Smooth muscle cell (in vitro differentiated cells): ENCODE data around the gene DPM2. TPM values are rescaled to one million over a fixed set of nuclear protein-coding genes. Genes with fewer than 3 reads are reported as not detected.

Source experiments
- DNase-seq: peaks from one replicate; lab custom pipeline; 2025; ENCODE audit not compliant: unreplicated experiment; lab: John Stamatoyannopoulos, UW
- H2AFZ ChIP-seq: fragments of 200-600 bp; sonication (generic); 2 replicates; pipeline ENCODE4 v1.6.0; 2016; ENCODE audit warnings: antibody characterized with exemption, low read depth, mild to moderate bottlenecking
- H3F3A ChIP-seq: fragments of 200-600 bp; sonication (generic); 2 replicates; pipeline ENCODE4 v1.6.0; 2017; ENCODE audit warnings: antibody characterized with exemption, low read depth
- H3K27ac ChIP-seq: fragments of 200-600 bp; sonication (generic); 2 replicates; pipeline ENCODE4 v1.5.1; 2016; ENCODE audit warnings: low read depth, mild to moderate bottlenecking
- H3K27me3 ChIP-seq: fragments of 200-600 bp; sonication (generic); 2 replicates; pipeline ENCODE4 v1.6.1; 2016; ENCODE audit warnings: low read depth, mild to moderate bottlenecking
- H3K36me3 ChIP-seq: fragments of 200-600 bp; sonication (generic); 2 replicates; pipeline ENCODE4 v1.5.1; 2016; ENCODE audit warnings: low read depth
- H3K4me1 ChIP-seq: fragments of 200-600 bp; sonication (generic); 2 replicates; pipeline ENCODE4 v1.5.1; 2016; ENCODE audit warnings: low read depth
- H3K4me2 ChIP-seq: fragments of 200-600 bp; sonication (generic); 2 replicates; pipeline ENCODE4 v1.6.0; 2016; ENCODE audit warnings: mild to moderate bottlenecking
- H3K4me3 ChIP-seq: fragments of 200-600 bp; sonication (generic); 2 replicates; pipeline ENCODE4 v1.5.1; 2016; ENCODE audit warnings: mild to moderate bottlenecking
- H3K79me2 ChIP-seq: fragments of 200-600 bp; sonication (generic); 2 replicates; pipeline ENCODE4 v1.6.0; 2016; ENCODE audit warnings: low read depth, mild to moderate bottlenecking
- H3K9ac ChIP-seq: fragments of 200-600 bp; sonication (generic); 2 replicates; pipeline ENCODE4 v1.6.0; 2016; ENCODE audit warnings: low read depth
- H3K9me3 ChIP-seq: fragments of 200-600 bp; sonication (generic); replicated peaks from 2 replicates; pipeline ENCODE4 v1.5.1; 2016; ENCODE audit warnings: low read depth
- H4K20me1 ChIP-seq: fragments of 200-600 bp; sonication (generic); 2 replicates; pipeline ENCODE4 v1.6.0; 2016; ENCODE audit warnings: low read depth
- WGBS: methylation state at CpG from one replicate; pipeline ENCODE4 v1.1.7; 2016; ENCODE audit warnings: low lambda C conversion rate; 5-methylcytosine and 5-hydroxymethylcytosine counted together
- polyA plus RNA-seq: library from polyadenylated mRNA; unstranded; fragments of >200 nt; fragmentation: Nextera tagmentation; extraction: Ambion mirVana; gene quantifications from 2 replicates; pipeline ENCODE4 v1.2.1, GENCODE V29; 2016
- total RNA-seq: library from RNA; depleted of rRNA; stranded (reverse); fragments of >200 nt; gene quantifications from 2 replicates; pipeline ENCODE4 v1.2.3, GENCODE V29; 2014
- TF ChIP-seq, protein P1 (sequence below): fragments of 200-600 bp; sonication (generic); IDR thresholded peaks from 2 replicates; pipeline ENCODE4 v1.5.1; 2017; ENCODE audit warnings: borderline replicate concordance, mild to moderate bottlenecking, antibody characterized with exemption; ENCODE audit not compliant: insufficient read depth, poor library complexity, severe bottlenecking

The DPM2 gene
- total and polyA plus RNA-seq, 2 experiments from 2014 or later, result 23.6 to 68.5 TPM

- no peaks in the 10 kb centered on the region for H3K9me3 ChIP-seq
- no peak for DNase-seq
- H3K4me1 ChIP-seq, result no peaks in the 10 kb centered on the region
- no peak overlapping the region for H3K4me2 ChIP-seq
- H2AFZ ChIP-seq, result no peak overlapping the region
- H3K27ac ChIP-seq, result no peak overlapping the region
- H3K27me3 ChIP-seq, result no peaks in the 10 kb centered on the region
- TF ChIP-seq, protein P1, sequence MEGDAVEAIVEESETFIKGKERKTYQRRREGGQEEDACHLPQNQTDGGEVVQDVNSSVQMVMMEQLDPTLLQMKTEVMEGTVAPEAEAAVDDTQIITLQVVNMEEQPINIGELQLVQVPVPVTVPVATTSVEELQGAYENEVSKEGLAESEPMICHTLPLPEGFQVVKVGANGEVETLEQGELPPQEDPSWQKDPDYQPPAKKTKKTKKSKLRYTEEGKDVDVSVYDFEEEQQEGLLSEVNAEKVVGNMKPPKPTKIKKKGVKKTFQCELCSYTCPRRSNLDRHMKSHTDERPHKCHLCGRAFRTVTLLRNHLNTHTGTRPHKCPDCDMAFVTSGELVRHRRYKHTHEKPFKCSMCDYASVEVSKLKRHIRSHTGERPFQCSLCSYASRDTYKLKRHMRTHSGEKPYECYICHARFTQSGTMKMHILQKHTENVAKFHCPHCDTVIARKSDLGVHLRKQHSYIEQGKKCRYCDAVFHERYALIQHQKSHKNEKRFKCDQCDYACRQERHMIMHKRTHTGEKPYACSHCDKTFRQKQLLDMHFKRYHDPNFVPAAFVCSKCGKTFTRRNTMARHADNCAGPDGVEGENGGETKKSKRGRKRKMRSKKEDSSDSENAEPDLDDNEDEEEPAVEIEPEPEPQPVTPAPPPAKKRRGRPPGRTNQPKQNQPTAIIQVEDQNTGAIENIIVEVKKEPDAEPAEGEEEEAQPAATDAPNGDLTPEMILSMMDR, result peak; percentile 84
- peaks cover 8% of the 10 kb centered on the region for H4K20me1 ChIP-seq
- H3K9ac ChIP-seq, result no peak overlapping the region
- no peaks in the 10 kb centered on the region for H3K36me3 ChIP-seq
- H3K79me2 ChIP-seq, result peaks cover under 1% of the 10 kb centered on the region
- 72% methylated on average over 18 of the region's 18 CpGs for WGBS
- peaks cover 4% of the 10 kb centered on the region for H3F3A ChIP-seq
- no peak overlapping the region for H3K4me3 ChIP-seq
Observed at GRCh38 chr9:127942216-127943010, 4.8 kb upstream of the DPM2 start.

GRCh38 chr9:127941961-127942215 is 4.2 kb upstream of the DPM2 start:
- Histone ChIP-seq H3F3A (peaks cover 4% of the 10 kb centered on the region), H3K27ac (no peak overlapping the region), H3K4me3 (no peak overlapping the region), H3K4me2 (no peak overlapping the region), H3K9me3 (no peaks in the 10 kb centered on the region), H2AFZ (no peak overlapping the region), H3K79me2 (peaks cover 5% of the 10 kb centered on the region), H3K9ac (no peak overlapping the region), H4K20me1 (peaks cover 8% of the 10 kb centered on the region), H3K27me3 (no peaks in the 10 kb centered on the region), H3K4me1 (peaks cover 3% of the 10 kb centered on the region), H3K36me3 (no peaks in the 10 kb centered on the region)
- WGBS, result 93% methylated on average over 3 of the region's 3 CpGs
- TF ChIP-seq, protein P1, result no peak
- no peak for DNase-seq

GRCh38 chr9:127941062-127941960 is 3.7 kb upstream of the DPM2 start:
- Histone ChIP-seq H3K4me2 (no peak overlapping the region), H3K9me3 (no peaks in the 10 kb centered on the region), H3K4me3 (no peak overlapping the region), H3K36me3 (no peaks in the 10 kb centered on the region), H3K9ac (no peak overlapping the region), H3K27ac (no peak overlapping the region), H3K27me3 (no peaks in the 10 kb centered on the region), H3K79me2 (peaks cover 11% of the 10 kb centered on the region), H3K4me1 (peaks cover 8% of the 10 kb centered on the region), H3F3A (peaks cover 4% of the 10 kb centered on the region), H2AFZ (no peak overlapping the region), H4K20me1 (peaks cover 10% of the 10 kb centered on the region)
- 91% methylated on average over 16 of the region's 18 CpGs for WGBS
- TF ChIP-seq, protein P1, result no peak
- DNase-seq, result no peak
